Measurements from ENCODE around the gene FREM2. TPM values are rescaled to one million over a fixed set of nuclear protein-coding genes. Genes with fewer than 3 reads are reported as not detected.

Gene FREM2
- total and polyA plus RNA-seq, 7 donors, result 0.18 to 9.4 (median 2.2) TPM

GRCh38 chr13:38758277-38758676, 71.4 kb downstream of the FREM2 start:
- Histone ChIP-seq H3K4me1 (peaks cover 17% of the 10 kb centered on the region), H3K36me3 (ENCODE audit: insufficient read depth in 1 of 2, low read depth in 1 of 2) (no peaks in the 10 kb centered on the region), H3K27me3 (ENCODE audit: insufficient read depth in 3 of 3, low read length in 2 of 3) (no peaks in the 10 kb centered on the region), H3K9me3 (no peaks in the 10 kb centered on the region), H3K27ac (no peak overlapping the region), H3K4me3 (no peak overlapping the region)
- no peak for TF ChIP-seq CTCF (IDR thresholded peaks at IDR 0.05)
- 34 to 44% (median 39%) methylated on average over 5 of the region's 5 CpGs for WGBS, 3 donors
- DNase-seq (no peak), ATAC-seq (peak in 3 of 4 donors; percentile 36 to 47 (median 44))
- intact Hi-C loops (cut with DNase I), result no loop called here

- Histone ChIP-seq H3K27me3 (ENCODE audit: insufficient read depth in 3 of 3, low read length in 2 of 3) (no peaks in the 10 kb centered on the region), H3K9me3 (no peaks in the 10 kb centered on the region), H3K27ac (no peak overlapping the region), H3K4me3 (no peak overlapping the region), H3K4me1 (peaks cover 17% of the 10 kb centered on the region), H3K36me3 (ENCODE audit: insufficient read depth in 1 of 2, low read depth in 1 of 2) (no peaks in the 10 kb centered on the region)
- ATAC-seq, result peak in 3 of 4 donors; percentile 48 to 50 (median 49)
- 46 to 59% (median 48%) methylated on average over 4 of the region's 4 CpGs for WGBS, 3 donors
- no peak for TF ChIP-seq CTCF (IDR thresholded peaks at IDR 0.05)
- DNase-seq, result no peak
- intact Hi-C loops (cut with DNase I), result no loop called here
These were observed 72.5 kb downstream of the FREM2 start for GRCh38 chr13:38759390-38759789.

- 32 to 40% (median 37%) methylated on average over 7 of the region's 7 CpGs for WGBS, 3 donors
- no peaks in the 10 kb centered on the region for H3K27me3 ChIP-seq (ENCODE audit: insufficient read depth in 3 of 3, low read length in 2 of 3)
- DNase-seq (no peak), ATAC-seq (peak; percentile 53 to 90 (median 70))
- peak; percentile 68 for TF ChIP-seq CTCF (IDR thresholded peaks at IDR 0.05)
- no peaks in the 10 kb centered on the region for H3K36me3 ChIP-seq (ENCODE audit: insufficient read depth in 1 of 2, low read depth in 1 of 2)
- H3K4me1 ChIP-seq, result peaks cover 13% of the 10 kb centered on the region
- intact Hi-C loops (cut with DNase I), result loop anchor here (1.0 to 5.0 kb wide), 3 partner anchors 77 to 104 kb away; partner anchors contain the start of gene FREM2 (in 1 of the 2)
- no peaks in the 10 kb centered on the region for H3K9me3 ChIP-seq
- H3K27ac ChIP-seq, result no peak overlapping the region
- no peak overlapping the region for H3K4me3 ChIP-seq
These were observed 76.8 kb downstream of the FREM2 start for GRCh38 chr13:38763446-38764381.

- no peak overlapping the region for H3K4me3 ChIP-seq
These were observed 79.9 kb downstream of the FREM2 start for GRCh38 chr13:38766799-38767198.

More at GRCh38 chr13:38766799-38767198, 79.9 kb downstream of the FREM2 start:
- Histone ChIP-seq H3K9me3 (no peaks in the 10 kb centered on the region), H3K27ac (no peak overlapping the region), H3K27me3 (ENCODE audit: insufficient read depth in 3 of 3, low read length in 2 of 3) (no peaks in the 10 kb centered on the region), H3K4me1 (no peaks in the 10 kb centered on the region), H3K36me3 (ENCODE audit: insufficient read depth in 1 of 2, low read depth in 1 of 2) (no peaks in the 10 kb centered on the region)
- DNase-seq, result no peak
- intact Hi-C loops (cut with DNase I), result loop anchor here in 1 of 2 donors (5.0 kb wide), 1 partner anchor 146 kb away; no protein-coding TSS in a partner anchor
- ATAC-seq, result peak in 1 of 4 donors; percentile 42
- TF ChIP-seq CTCF (IDR thresholded peaks at IDR 0.05), result no peak
- 74 to 82% (median 79%) methylated on average over 2 of the region's 2 CpGs for WGBS, 3 donors
